Mesenchymal stem cell (in vitro differentiated cells and primary cell): ENCODE measurements around the gene PSTPIP1.

ENCODE experiments used
- DNase-seq: peaks from one replicate; pipeline ENCODE4 v3.0.0-alpha.2; 2013
- H2AFZ ChIP-seq: one replicate; pipeline ENCODE4 v1.6.1; 2013; ENCODE audit warnings: low read depth, mild to moderate bottlenecking, control low read depth, inconsistent platforms, low read length, moderate library complexity
- H2AK5ac ChIP-seq: 2 replicates; pipeline ENCODE4 v1.6.1; 2013; ENCODE audit warnings: low read length, moderate library complexity, mild to moderate bottlenecking, inconsistent platforms; ENCODE audit not compliant: severe bottlenecking
- H2BK120ac ChIP-seq: one replicate; pipeline ENCODE4 v1.6.1; 2013; ENCODE audit warnings: low read depth, mild to moderate bottlenecking, inconsistent platforms, low read length, moderate library complexity
- H2BK12ac ChIP-seq, 2 experiments: one replicate each; pipeline ENCODE4 v1.6.1; 2013; ENCODE audit warnings: inconsistent platforms in 2 of 2, low read length in 2 of 2, mild to moderate bottlenecking in 2 of 2, moderate library complexity in 2 of 2, control low read depth in 1 of 2
- H2BK15ac ChIP-seq: one replicate; pipeline ENCODE4 v1.6.1; 2013; ENCODE audit warnings: mild to moderate bottlenecking, low read depth, inconsistent platforms; ENCODE audit not compliant: poor library complexity, severe bottlenecking
- H2BK5ac ChIP-seq: 2 replicates; pipeline ENCODE4 v1.6.1; 2013; ENCODE audit warnings: low read depth, mild to moderate bottlenecking, low read length, control low read depth, inconsistent platforms; ENCODE audit not compliant: poor library complexity, severe bottlenecking
- H3K14ac ChIP-seq, 2 experiments: one replicate each; pipeline ENCODE4 v1.6.1; 2013; ENCODE audit warnings: inconsistent platforms in 2 of 2, low read length in 2 of 2, control low read depth in 1 of 2, mild to moderate bottlenecking in 1 of 2, moderate library complexity in 1 of 2
- H3K18ac ChIP-seq, 2 experiments: one replicate each; pipeline ENCODE4 v1.6.1; 2013; ENCODE audit warnings: inconsistent platforms in 2 of 2, low read length in 2 of 2, control low read depth in 1 of 2, low read depth in 1 of 2, mild to moderate bottlenecking in 1 of 2
- H3K23ac ChIP-seq, 2 experiments: one replicate each; pipeline ENCODE4 v1.6.1; 2013; ENCODE audit warnings: inconsistent platforms in 2 of 2, low read length in 2 of 2, mild to moderate bottlenecking in 2 of 2, moderate library complexity in 2 of 2, control low read depth in 1 of 2
- H3K27ac ChIP-seq: 2 replicates; pipeline ENCODE4 v1.5.1; 2013; ENCODE audit warnings: mild to moderate bottlenecking, moderate library complexity, low read length, control low read depth, inconsistent platforms; ENCODE audit not compliant: poor library complexity, severe bottlenecking
- H3K27me3 ChIP-seq, 2 experiments: 2 replicates each; pipeline versions ENCODE4 v1.6.1 to v1.7.0; 2013; ENCODE audit warnings: low read length in 2 of 2, mild to moderate bottlenecking in 2 of 2, moderate library complexity in 2 of 2, control low read depth in 1 of 2, inconsistent platforms in 1 of 2; ENCODE audit not compliant: control insufficient read depth in 1 of 2, insufficient read depth in 1 of 2
- H3K36me3 ChIP-seq, 2 experiments: 2 replicates each; pipeline versions ENCODE4 v1.6.1 to v1.7.0; 2013; ENCODE audit warnings: low read length in 2 of 2, control low read depth in 1 of 2, inconsistent platforms in 1 of 2, low read depth in 1 of 2, mild to moderate bottlenecking in 1 of 2; ENCODE audit not compliant: insufficient read depth in 2 of 2, control insufficient read depth in 1 of 2
- H3K4ac ChIP-seq, 2 experiments: one replicate each; pipeline ENCODE4 v1.6.1; 2013; ENCODE audit warnings: inconsistent platforms in 2 of 2, low read length in 2 of 2, mild to moderate bottlenecking in 2 of 2, moderate library complexity in 2 of 2, control low read depth in 1 of 2, low read depth in 1 of 2
- H3K4me1 ChIP-seq: 2 replicates; pipeline ENCODE4 v1.6.1; 2013; ENCODE audit warnings: low read depth, low read length, control low read depth; ENCODE audit not compliant: control insufficient read depth, insufficient read depth
- H3K4me2 ChIP-seq: 2 replicates; pipeline ENCODE4 v1.6.1; 2013; ENCODE audit warnings: low read length, mild to moderate bottlenecking, inconsistent platforms; ENCODE audit not compliant: poor library complexity, severe bottlenecking
- H3K4me3 ChIP-seq, 2 experiments: 2 replicates each; pipeline versions ENCODE4 v1.5.1 to v1.7.0; 2013; ENCODE audit warnings: low read length in 2 of 2, mild to moderate bottlenecking in 2 of 2, control low read depth in 1 of 2, low read depth in 1 of 2; ENCODE audit not compliant: insufficient read depth in 1 of 2
- H3K79me1 ChIP-seq: replicated peaks from 2 replicates; pipeline ENCODE4 v1.6.1; 2013; ENCODE audit warnings: mild to moderate bottlenecking, control low read depth, low read length, inconsistent platforms; ENCODE audit not compliant: poor library complexity, severe bottlenecking
- H3K9ac ChIP-seq: 2 replicates; pipeline ENCODE4 v1.7.0; 2013; ENCODE audit warnings: mild to moderate bottlenecking, low read length, moderate library complexity
- H3K9me3 ChIP-seq: 2 replicates; pipeline ENCODE4 v1.7.0; 2013; ENCODE audit warnings: mild to moderate bottlenecking, low read length; ENCODE audit not compliant: control insufficient read depth
- H4K8ac ChIP-seq: one replicate; pipeline ENCODE4 v1.6.1; 2013; ENCODE audit warnings: inconsistent platforms, mild to moderate bottlenecking, low read length, moderate library complexity
- H4K91ac ChIP-seq: one replicate; pipeline ENCODE4 v1.6.1; 2013; ENCODE audit warnings: mild to moderate bottlenecking, low read length, inconsistent platforms
- WGBS: methylation state at CpG from one replicate; pipeline ENCODE4 v1.1.7; 2013; ENCODE audit warnings: mixed read lengths; 5-methylcytosine and 5-hydroxymethylcytosine counted together

PSTPIP1 gene

GRCh38 chr15:77012117-77012712, 17.3 kb downstream of the PSTPIP1 start:
- Histone ChIP-seq H3K4me1 (peaks cover 5% of the 10 kb centered on the region), H2AFZ (no peak overlapping the region), H3K4me3 (no peak overlapping the region), H3K27me3 (peaks cover 26 to 46% of the 10 kb centered on the region in 2 experiments), H3K9me3 (no peaks in the 10 kb centered on the region), H3K4me2 (no peak overlapping the region), H3K23ac (no peak overlapping the region), H2AK5ac (no peak overlapping the region), H3K27ac (no peak overlapping the region), H3K9ac (no peak overlapping the region), H4K8ac (no peak overlapping the region), H2BK5ac (no peak overlapping the region), H3K14ac (no peak overlapping the region), H3K4ac (no peak overlapping the region), H3K79me1 (no peaks in the 10 kb centered on the region), H2BK12ac (no peak overlapping the region), H4K91ac (no peak overlapping the region), H3K18ac (no peak overlapping the region), H2BK120ac (no peak overlapping the region), H2BK15ac (no peak overlapping the region), H3K36me3 (no peaks in the 10 kb centered on the region)
- DNase-seq = no peak
- 92% methylated on average over 3 of the region's 3 CpGs for WGBS

- Histone ChIP-seq H3K4me3 (no peak overlapping the region), H3K4ac (no peak overlapping the region), H3K4me1 (peaks cover 5% of the 10 kb centered on the region), H3K23ac (no peak overlapping the region), H3K79me1 (no peaks in the 10 kb centered on the region), H3K36me3 (no peaks in the 10 kb centered on the region), H2BK5ac (no peak overlapping the region), H2BK15ac (no peak overlapping the region), H2BK120ac (no peak overlapping the region), H2BK12ac (no peak overlapping the region), H3K27me3 (peaks cover 30 to 50% of the 10 kb centered on the region in 2 experiments), H3K4me2 (no peak overlapping the region), H3K9me3 (no peaks in the 10 kb centered on the region), H3K27ac (no peak overlapping the region), H4K91ac (no peak overlapping the region), H2AK5ac (no peak overlapping the region), H3K18ac (no peak overlapping the region), H4K8ac (no peak overlapping the region), H2AFZ (no peak overlapping the region), H3K9ac (no peak overlapping the region), H3K14ac (no peak overlapping the region)
- DNase-seq = no peak
- 51% methylated on average over 4 of the region's 4 CpGs for WGBS
Observed at GRCh38 chr15:77012868-77013267, 17.9 kb downstream of the PSTPIP1 start.

- H3K4ac ChIP-seq = no peak overlapping the region
- no peak overlapping the region for H3K4me2 ChIP-seq
- no peak overlapping the region for H4K8ac ChIP-seq
- no peaks in the 10 kb centered on the region for H3K9me3 ChIP-seq
- no peaks in the 10 kb centered on the region for H3K36me3 ChIP-seq
- 56% methylated on average over 6 of the region's 6 CpGs for WGBS
- H3K23ac ChIP-seq = no peak overlapping the region
- H4K91ac ChIP-seq = no peak overlapping the region
- H2BK15ac ChIP-seq = no peak overlapping the region
- no peak overlapping the region for H3K27ac ChIP-seq
- H2BK5ac ChIP-seq = no peak overlapping the region
- H3K4me1 ChIP-seq = peaks cover 5% of the 10 kb centered on the region
- DNase-seq = no peak
- no peak overlapping the region for H2BK12ac ChIP-seq
- H3K4me3 ChIP-seq = no peak overlapping the region
- no peak overlapping the region for H2BK120ac ChIP-seq
- H3K14ac ChIP-seq = no peak overlapping the region
- H2AK5ac ChIP-seq = no peak overlapping the region
- no peak overlapping the region for H3K9ac ChIP-seq
- no peak overlapping the region for H2AFZ ChIP-seq
- no peak overlapping the region for H3K18ac ChIP-seq
- H3K27me3 ChIP-seq = peaks cover 25 to 51% of the 10 kb centered on the region in 2 experiments
- H3K79me1 ChIP-seq = no peaks in the 10 kb centered on the region
Observed at GRCh38 chr15:77013776-77014131, 18.8 kb downstream of the PSTPIP1 start.

GRCh38 chr15:77014132-77015081, 19.5 kb downstream of the PSTPIP1 start:
- H3K27ac ChIP-seq = no peak overlapping the region
- no peak overlapping the region for H3K18ac ChIP-seq
- no peak overlapping the region for H4K91ac ChIP-seq
- no peak overlapping the region for H3K4me3 ChIP-seq
- H2BK5ac ChIP-seq = no peak overlapping the region
- H2BK12ac ChIP-seq = no peak overlapping the region
- H2AK5ac ChIP-seq = no peak overlapping the region
- peaks cover 19 to 49% of the 10 kb centered on the region in 2 experiments for H3K27me3 ChIP-seq
- H3K9me3 ChIP-seq = no peaks in the 10 kb centered on the region
- no peak overlapping the region for H2AFZ ChIP-seq
- no peak overlapping the region for H4K8ac ChIP-seq
- WGBS = 86% methylated on average over 22 of the region's 23 CpGs
- no peak overlapping the region for H3K9ac ChIP-seq
- peaks cover 7% of the 10 kb centered on the region for H3K4me1 ChIP-seq
- H3K14ac ChIP-seq = no peak overlapping the region
- H2BK15ac ChIP-seq = no peak overlapping the region
- no peak overlapping the region for H3K4ac ChIP-seq
- no peak overlapping the region for H3K23ac ChIP-seq
- no peaks in the 10 kb centered on the region for H3K79me1 ChIP-seq
- H2BK120ac ChIP-seq = no peak overlapping the region
- H3K4me2 ChIP-seq = no peak overlapping the region
- DNase-seq = no peak
- H3K36me3 ChIP-seq = no peaks in the 10 kb centered on the region
